BLaER1 treated with 17β-estradiol and CSF1 and Interleukin-3, amounts not matched to agents 10 nM and 100 nM (cell line): Measurements from ENCODE around the gene RPLP2.

Experiments used
- H3K27ac ChIP-seq, 11 experiments: shearing (Covaris generic); formaldehyde crosslinking; 2 replicates each; pipeline ENCODE4 v1.8.1; 2022
- H3K27me3 ChIP-seq, 11 experiments: shearing (Covaris generic); formaldehyde crosslinking; 2 replicates each; pipeline ENCODE4 v1.8.1; 2022
- H3K36me3 ChIP-seq, 11 experiments: shearing (Covaris generic); formaldehyde crosslinking; 2 replicates each; pipeline ENCODE4 v1.8.1; 2022
- H3K4me1 ChIP-seq, 10 experiments: shearing (Covaris generic); formaldehyde crosslinking; 2 replicates each; pipeline ENCODE4 v1.8.1; 2022
- H3K4me2 ChIP-seq, 11 experiments: shearing (Covaris generic); formaldehyde crosslinking; 2 replicates each; pipeline ENCODE4 v1.8.1; 2022
- H3K4me3 ChIP-seq, 10 experiments: shearing (Covaris generic); formaldehyde crosslinking; 2 replicates each; pipeline ENCODE4 v1.8.1; 2022
- H3K9ac ChIP-seq, 11 experiments: shearing (Covaris generic); formaldehyde crosslinking; 2 replicates each; pipeline ENCODE4 v1.8.1; 2022
- H3K9me3 ChIP-seq, 11 experiments: shearing (Covaris generic); formaldehyde crosslinking; replicated peaks in 1 of 11; 2 replicates each; pipeline ENCODE4 v1.8.1; 2022
- H4K20me1 ChIP-seq, 11 experiments: shearing (Covaris generic); formaldehyde crosslinking; 2 replicates each; pipeline ENCODE4 v1.8.1; 2022
- Cebpa-rat ChIP-seq, 11 experiments: shearing (Covaris generic); IDR thresholded peaks; 2 replicates each; pipeline ENCODE4 v1.8.1; 2022

RPLP2 gene

DNA sequence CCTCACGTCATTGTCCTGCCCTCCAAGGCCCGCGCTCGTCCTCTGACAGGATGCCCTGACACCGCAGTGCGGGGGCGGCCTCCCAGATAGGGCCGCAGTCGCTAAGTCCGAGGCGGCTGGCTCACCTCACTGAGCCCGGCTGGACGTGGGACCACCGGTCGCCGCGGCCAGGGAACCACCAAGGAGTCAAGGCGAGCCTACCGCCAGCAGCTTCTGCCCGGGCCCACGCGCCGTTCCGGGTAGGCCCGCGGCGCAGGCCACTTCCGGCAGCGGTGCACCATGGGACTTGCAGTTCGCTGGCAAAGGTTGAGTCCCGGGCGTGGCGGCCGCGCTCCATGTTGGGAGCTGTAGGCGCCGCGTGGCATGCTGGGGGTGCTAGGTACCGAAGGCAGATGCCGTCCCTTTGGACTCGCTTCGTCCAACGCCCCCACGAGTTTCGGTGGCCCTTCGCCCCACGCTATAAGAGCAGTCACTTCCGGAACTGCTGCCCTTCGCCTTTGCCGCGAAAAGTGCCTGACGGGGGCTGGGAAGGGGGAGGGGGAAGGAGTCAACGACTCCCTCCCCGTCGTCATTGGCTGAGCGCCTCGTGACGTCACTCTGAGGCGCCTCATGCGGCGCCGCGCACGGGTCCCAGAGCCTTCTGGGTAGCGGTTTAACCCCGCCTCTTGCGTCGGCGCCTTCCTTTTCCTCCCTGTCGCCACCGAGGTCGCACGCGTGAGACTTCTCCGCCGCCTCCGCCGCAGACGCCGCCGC, at the start of gene RPLP2:
TSS of gene RPLP2 (plus strand) at position 681 of the 753 bp plus-strand sequence. CDS start 268 bp downstream, outside the sequence.
- Histone ChIP-seq H3K27me3 (no peaks in the 10 kb centered on the region), H3K4me2 (peak within 1 kb of the TSS; percentile 89 to 100 (median 98)), H3K9me3 (no peaks in the 10 kb centered on the region), H3K4me3 (peak within 1 kb of the TSS; percentile 88 to 100 (median 98)), H4K20me1 (peaks cover 33 to 51% (median 48%) of the 10 kb centered on the region in 11 experiments; a peak in 21 of 22 replicates), H3K27ac (peak within 1 kb of the TSS; percentile 94 to 99 (median 97)), H3K4me1 (peaks cover 45 to 68% (median 62%) of the 10 kb centered on the region in 10 experiments), H3K36me3 (peaks cover 33 to 44% (median 39%) of the 10 kb centered on the region in 11 experiments), H3K9ac (peak within 1 kb of the TSS; percentile 94 to 100 (median 98))
- TF ChIP-seq Cebpa-rat (IDR thresholded peaks at IDR 0.05): no peak

DNA sequence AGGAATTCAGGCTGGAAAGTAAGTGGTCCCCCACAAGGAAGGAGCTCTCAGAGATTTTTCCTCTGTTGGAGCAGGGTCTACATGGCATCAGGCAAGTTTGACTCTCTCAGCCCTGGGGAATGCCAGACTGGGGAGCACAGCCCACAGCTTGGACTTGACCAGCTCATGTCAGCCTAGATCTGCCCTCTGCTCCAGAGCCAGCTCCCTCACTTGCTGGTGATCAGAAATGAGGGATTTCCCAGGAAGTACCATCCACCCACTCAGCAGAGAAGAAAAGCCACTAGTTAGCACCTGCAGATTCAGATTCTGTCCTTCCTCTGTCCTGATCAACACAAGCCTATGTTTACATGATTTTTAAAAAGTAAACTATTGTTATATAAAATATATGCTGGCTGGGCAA, 49.5 kb upstream of the RPLP2 start:
- Histone ChIP-seq H4K20me1 (peaks cover 55 to 99% (median 97%) of the 10 kb centered on the region in 11 experiments), H3K27ac (no peak overlapping the region), H3K4me1 (peaks cover 0 to 19% (median 2%) of the 10 kb centered on the region in 10 experiments; a peak in 9 of 20 replicates), H3K9ac (peak overlapping the region in 4 of 11 experiments; percentile 8 to 55 (median 36); a peak in 2 of 22 replicates), H3K4me2 (0 out of 22 replicates have a peak overlapping the region, but pooled peaks of 1 of the 11 experiments have one; percentile 14), H3K27me3 (no peaks in the 10 kb centered on the region), H3K36me3 (peaks cover 95 to 98% (median 97%) of the 10 kb centered on the region in 11 experiments), H3K9me3 (no peaks in the 10 kb centered on the region), H3K4me3 (no peak overlapping the region)
- TF ChIP-seq Cebpa-rat (IDR thresholded peaks at IDR 0.05): no peak

DNA sequence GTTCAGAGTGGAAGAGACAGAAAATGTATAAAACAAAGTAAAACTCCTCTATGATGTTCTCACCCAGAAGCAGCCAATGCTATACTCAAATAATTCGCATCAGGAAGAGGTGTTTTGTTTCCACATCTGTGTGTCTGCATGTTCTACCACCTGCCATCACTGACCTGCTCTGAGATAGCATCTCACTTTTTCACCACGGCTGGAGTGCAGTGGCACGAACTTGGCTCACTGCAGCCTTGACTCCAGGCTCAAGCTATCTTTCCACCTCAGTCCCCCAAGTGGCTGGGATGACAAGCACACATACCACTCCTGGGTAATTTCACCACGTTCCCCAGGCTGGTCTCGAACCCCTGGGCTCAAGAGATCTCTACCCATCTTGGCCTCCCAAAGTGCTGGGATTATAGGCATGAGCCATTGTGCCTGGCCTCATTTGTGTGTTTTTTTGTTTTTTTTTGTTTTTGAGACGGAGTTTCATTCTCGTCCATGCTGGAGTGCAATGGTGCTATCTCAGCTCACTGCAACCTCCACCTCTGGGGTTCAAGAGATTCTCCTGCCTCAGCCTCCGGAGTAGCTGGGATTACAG, 48.1 kb upstream of the RPLP2 start:
- Histone ChIP-seq H3K4me1 (peaks cover 0 to 33% (median 8%) of the 10 kb centered on the region in 10 experiments; a peak in 12 of 20 replicates), H3K36me3 (peaks cover 95 to 98% (median 97%) of the 10 kb centered on the region in 11 experiments), H3K9ac (0 out of 22 replicates have a peak overlapping the region, but pooled peaks of 1 of the 11 experiments have one; percentile 3), H3K27me3 (no peaks in the 10 kb centered on the region), H3K4me2 (no peak overlapping the region), H4K20me1 (peaks cover 51 to 99% (median 97%) of the 10 kb centered on the region in 11 experiments), H3K9me3 (no peaks in the 10 kb centered on the region), H3K4me3 (no peak overlapping the region), H3K27ac (no peak overlapping the region)
- no peak for TF ChIP-seq Cebpa-rat (IDR thresholded peaks at IDR 0.05)

DNA sequence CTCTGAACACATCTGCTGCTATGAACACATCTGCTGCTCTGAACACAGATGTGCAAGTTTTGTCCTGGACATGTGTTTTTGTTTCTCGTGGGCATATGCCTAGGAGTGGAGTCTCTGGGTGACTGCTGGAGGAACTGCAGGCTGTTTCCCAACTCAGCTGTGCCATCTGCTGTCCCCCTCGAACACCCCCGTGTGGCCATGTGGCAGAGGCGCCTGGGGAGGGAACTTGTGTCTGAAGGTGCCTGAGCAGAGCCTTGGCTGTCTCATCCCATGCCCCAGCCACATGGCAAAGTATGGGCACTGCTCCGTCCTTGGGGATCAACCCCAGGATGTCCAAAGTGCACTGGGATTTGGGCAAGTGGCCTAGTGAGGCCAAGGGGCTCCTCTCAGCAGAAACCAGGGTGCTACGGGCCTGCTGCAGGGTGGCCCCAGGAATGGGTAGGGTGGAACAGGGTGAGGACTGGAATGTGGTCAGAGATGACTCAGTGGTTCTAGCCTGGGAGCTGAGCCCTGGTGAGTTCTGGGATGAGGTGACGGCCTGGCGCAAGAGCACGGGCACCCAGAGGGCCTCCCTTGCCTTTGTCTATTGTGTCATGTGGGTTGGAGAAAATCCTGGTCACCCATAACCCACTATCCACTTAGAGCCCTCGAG, 47.2 kb upstream of the RPLP2 start:
- H3K4me3 ChIP-seq: no peak overlapping the region
- peaks cover 0 to 42% (median 8%) of the 10 kb centered on the region in 10 experiments; a peak in 12 of 20 replicates for H3K4me1 ChIP-seq
- peak overlapping the region in 5 of 11 experiments; percentile 15 to 45 (median 32); a peak in 5 of 22 replicates for H3K27ac ChIP-seq
- H3K36me3 ChIP-seq: peaks cover 95 to 98% (median 97%) of the 10 kb centered on the region in 11 experiments
- H3K9ac ChIP-seq: peak overlapping the region in 1 of 11 experiments; percentile 10; a peak in 1 of 22 replicates
- H3K4me2 ChIP-seq: peak overlapping the region in 2 of 11 experiments; percentile 14 to 18; a peak in 1 of 22 replicates
- H3K27me3 ChIP-seq: no peaks in the 10 kb centered on the region
- H4K20me1 ChIP-seq: peaks cover 54 to 99% (median 97%) of the 10 kb centered on the region in 11 experiments
- TF ChIP-seq Cebpa-rat (IDR thresholded peaks at IDR 0.05): no peak; a peak in 1 of 22 replicates
- H3K9me3 ChIP-seq: no peaks in the 10 kb centered on the region

DNA sequence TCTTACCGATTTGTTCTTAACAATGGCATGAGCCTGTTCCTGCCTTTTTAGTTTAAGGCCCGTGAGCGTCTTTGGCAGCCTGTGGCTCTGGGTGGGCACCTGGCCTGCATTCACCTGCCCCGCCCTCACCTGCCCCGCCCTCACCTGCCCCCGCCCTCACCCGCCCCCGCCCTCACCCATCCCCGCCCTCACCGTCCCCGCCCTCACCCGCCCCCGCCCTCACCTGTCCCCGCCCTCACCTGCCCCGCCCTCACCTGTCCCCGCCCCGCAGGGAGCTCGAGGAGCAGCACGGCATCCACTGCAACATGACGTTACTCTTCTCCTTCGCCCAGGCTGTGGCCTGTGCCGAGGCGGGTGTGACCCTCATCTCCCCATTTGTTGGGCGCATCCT, 46.7 kb upstream of the RPLP2 start:
- Histone ChIP-seq H3K9me3 (no peaks in the 10 kb centered on the region), H3K36me3 (peaks cover 91 to 97% (median 94%) of the 10 kb centered on the region in 11 experiments), H3K27ac (peak overlapping the region in 2 of 11 experiments; percentile 37 to 45; a peak in 1 of 22 replicates), H3K27me3 (no peaks in the 10 kb centered on the region), H3K9ac (no peak overlapping the region), H3K4me2 (no peak overlapping the region), H3K4me3 (no peak overlapping the region), H3K4me1 (peaks cover 0 to 43% (median 8%) of the 10 kb centered on the region in 10 experiments; a peak in 12 of 20 replicates), H4K20me1 (peaks cover 50 to 99% (median 94%) of the 10 kb centered on the region in 11 experiments)
- TF ChIP-seq Cebpa-rat (IDR thresholded peaks at IDR 0.05): no peak

DNA sequence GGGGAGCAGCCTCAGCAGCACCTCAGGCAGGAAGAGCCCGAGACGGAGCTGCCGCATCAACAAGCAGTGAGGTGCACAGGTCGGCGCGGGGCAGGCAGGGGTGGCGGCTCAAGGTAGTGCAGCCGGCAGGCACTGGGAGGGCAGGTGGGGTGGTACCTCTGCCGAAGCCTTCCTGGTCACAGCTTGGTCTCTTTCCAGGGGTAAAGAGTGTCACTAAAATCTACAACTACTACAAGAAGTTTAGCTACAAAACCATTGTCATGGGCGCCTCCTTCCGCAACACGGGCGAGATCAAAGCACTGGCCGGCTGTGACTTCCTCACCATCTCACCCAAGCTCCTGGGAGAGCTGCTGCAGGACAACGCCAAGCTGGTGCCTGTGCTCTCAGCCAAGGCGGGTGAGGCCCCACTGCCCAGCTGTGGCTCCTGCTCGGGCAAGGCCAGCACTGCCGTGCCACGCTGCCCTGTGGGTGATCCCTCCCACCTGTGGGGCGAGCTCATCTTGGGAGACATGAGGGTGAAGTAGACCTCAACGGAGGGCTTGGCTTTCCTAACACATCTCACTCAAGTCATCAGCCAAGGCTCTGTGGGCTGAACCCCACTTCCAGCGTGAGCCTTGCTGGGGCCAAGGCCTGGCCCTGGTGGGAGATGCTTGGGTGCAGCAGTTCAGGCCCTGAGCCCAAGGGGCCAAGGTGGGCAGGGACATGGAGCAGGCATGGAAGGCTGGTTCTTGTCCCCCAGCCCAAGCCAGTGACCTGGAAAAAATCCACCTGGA, 46.0 kb upstream of the RPLP2 start:
- H3K4me3 ChIP-seq: no peak overlapping the region
- H4K20me1 ChIP-seq: peaks cover 49 to 99% (median 89%) of the 10 kb centered on the region in 11 experiments
- no peak for TF ChIP-seq Cebpa-rat (IDR thresholded peaks at IDR 0.05)
- no peaks in the 10 kb centered on the region for H3K27me3 ChIP-seq
- H3K36me3 ChIP-seq: peaks cover 86 to 97% (median 92%) of the 10 kb centered on the region in 11 experiments
- no peaks in the 10 kb centered on the region for H3K9me3 ChIP-seq
- no peak overlapping the region for H3K27ac ChIP-seq
- peak overlapping the region in 1 of 11 experiments; percentile 11; a peak in 1 of 22 replicates for H3K9ac ChIP-seq
- no peak overlapping the region for H3K4me2 ChIP-seq
- H3K4me1 ChIP-seq: peaks cover 0 to 43% (median 8%) of the 10 kb centered on the region in 10 experiments; a peak in 12 of 20 replicates

DNA sequence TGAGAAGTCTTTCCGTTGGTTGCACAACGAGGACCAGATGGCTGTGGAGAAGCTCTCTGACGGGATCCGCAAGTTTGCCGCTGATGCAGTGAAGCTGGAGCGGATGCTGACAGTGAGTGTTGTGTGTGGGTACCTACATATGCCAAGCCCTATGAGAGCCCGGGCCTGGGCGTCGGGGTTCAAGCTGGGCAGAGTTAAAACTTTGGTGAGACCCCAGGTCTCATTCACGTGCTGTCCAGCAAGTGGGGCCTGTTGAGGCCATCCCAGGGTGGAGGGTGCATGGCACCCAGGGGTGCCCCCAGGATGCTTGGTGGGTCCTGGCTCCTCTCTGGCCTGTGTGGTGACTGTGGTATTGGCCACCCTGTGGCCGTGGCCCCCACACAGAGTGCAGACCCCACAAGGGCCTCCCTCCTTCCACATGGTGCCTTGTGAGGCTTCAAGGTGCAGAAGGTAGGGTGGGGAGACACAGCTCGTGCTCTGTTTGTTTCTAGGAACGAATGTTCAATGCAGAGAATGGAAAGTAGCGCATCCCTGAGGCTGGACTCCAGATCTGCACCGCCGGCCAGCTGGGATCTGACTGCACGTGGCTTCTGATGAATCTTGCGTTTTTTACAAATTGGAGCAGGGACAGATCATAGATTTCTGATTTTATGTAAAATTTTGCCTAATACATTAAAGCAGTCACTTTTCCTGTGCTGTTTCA, 45.3 kb upstream of the RPLP2 start:
- no peak overlapping the region for H3K4me3 ChIP-seq
- no peak overlapping the region for H3K27ac ChIP-seq
- no peaks in the 10 kb centered on the region for H3K9me3 ChIP-seq
- no peaks in the 10 kb centered on the region for H3K27me3 ChIP-seq
- H4K20me1 ChIP-seq: peaks cover 49 to 99% (median 85%) of the 10 kb centered on the region in 11 experiments
- peaks cover 78 to 97% (median 92%) of the 10 kb centered on the region in 11 experiments for H3K36me3 ChIP-seq
- H3K4me1 ChIP-seq: peaks cover 0 to 43% (median 8%) of the 10 kb centered on the region in 10 experiments; a peak in 12 of 20 replicates
- TF ChIP-seq Cebpa-rat (IDR thresholded peaks at IDR 0.05): no peak
- H3K9ac ChIP-seq: no peak overlapping the region
- H3K4me2 ChIP-seq: no peak overlapping the region
